Limb (tissue), 2 donors: ENCODE measurements around the gene ANGPTL8.
A peak's percentile ranks its signal among the peaks of the same experiment; 100 is the strongest.

Experiments
- DNase-seq, 2 donors: peaks; one replicate each; pipeline ENCODE4 v3.0.0-alpha.2; 2016; ENCODE audit errors: extremely low spot score in 2 of 2

ANGPTL8 gene

GRCh38 chr19:11203194-11204075 lies 36.0 kb upstream of the ANGPTL8 start:
- DNase-seq: peak; percentile 25 to 71

- DNase-seq: no peak
Measured at GRCh38 chr19:11204076-11204602, 35.3 kb upstream of the ANGPTL8 start.

- no peak for DNase-seq
Measured at GRCh38 chr19:11204943-11205349, 34.5 kb upstream of the ANGPTL8 start.

- DNase-seq: no peak
Measured at GRCh38 chr19:11205939-11206570, 33.4 kb upstream of the ANGPTL8 start.

GRCh38 chr19:11208561-11209471 lies 30.6 kb upstream of the ANGPTL8 start:
- DNase-seq: no peak

- DNase-seq: no peak
Measured at GRCh38 chr19:11209839-11210655, 29.4 kb upstream of the ANGPTL8 start.

- DNase-seq: no peak
Measured at GRCh38 chr19:11210656-11210928, 28.8 kb upstream of the ANGPTL8 start.

GRCh38 chr19:11214387-11214786 lies 25.0 kb upstream of the ANGPTL8 start:
- DNase-seq: no peak

GRCh38 chr19:11221082-11221598 lies 18.3 kb upstream of the ANGPTL8 start:
- no peak for DNase-seq

- no peak for DNase-seq
Measured at GRCh38 chr19:11223200-11223599, 16.2 kb upstream of the ANGPTL8 start.

- DNase-seq: no peak
Measured at GRCh38 chr19:11224429-11224828, 15.0 kb upstream of the ANGPTL8 start.

- DNase-seq: no peak
Measured at GRCh38 chr19:11225172-11225571, 14.2 kb upstream of the ANGPTL8 start.

GRCh38 chr19:11225815-11226214 lies 13.6 kb upstream of the ANGPTL8 start:
- no peak for DNase-seq

- no peak for DNase-seq
Measured at GRCh38 chr19:11226716-11227166, 12.7 kb upstream of the ANGPTL8 start.

GRCh38 chr19:11227195-11227886 lies 12.1 kb upstream of the ANGPTL8 start:
- no peak for DNase-seq

- DNase-seq: no peak
Measured at GRCh38 chr19:11230621-11231386, 8.6 kb upstream of the ANGPTL8 start.

GRCh38 chr19:11232555-11232954 lies 6.9 kb upstream of the ANGPTL8 start:
- no peak for DNase-seq

GRCh38 chr19:11233073-11233472 lies 6.3 kb upstream of the ANGPTL8 start:
- DNase-seq: no peak

GRCh38 chr19:11234486-11235075 lies 4.8 kb upstream of the ANGPTL8 start:
- no peak for DNase-seq
